ENCODE data around the gene CCL18. TPM values are rescaled to one million over a fixed set of nuclear protein-coding genes. Genes with fewer than 3 reads are reported as not detected.
"Not testable (repeated sequence)": the region's sequence is repeated elsewhere in the genome, so short reads cannot be mapped to it uniquely, and the experiment has no call there.

Gene CCL18
- polyA plus RNA-seq, 3 donors = not detected

DNA sequence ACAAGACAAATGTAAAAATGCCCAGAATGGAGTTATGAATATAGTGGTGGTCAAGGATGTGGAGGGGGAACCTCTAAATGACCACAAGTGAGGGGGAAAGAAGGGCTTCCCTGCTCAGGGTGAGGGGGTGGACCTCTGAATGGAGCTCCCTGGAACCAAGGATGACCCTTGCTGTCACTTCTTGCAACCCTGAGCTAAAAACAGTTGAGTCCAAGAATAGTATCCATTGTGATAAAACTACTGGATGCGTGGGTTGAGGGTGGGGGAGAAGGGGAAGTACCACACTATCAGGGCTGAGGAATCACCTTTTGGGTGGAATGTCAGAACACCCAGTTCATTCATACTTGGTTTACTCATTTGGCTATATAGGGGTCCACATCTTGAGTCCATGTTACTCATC lies 34.9 kb downstream of the CCL18 start:
- DNase-seq (ENCODE audit: low read depth in 3 of 3, low spot score in 2 of 3) = not testable (repeated sequence)

DNA sequence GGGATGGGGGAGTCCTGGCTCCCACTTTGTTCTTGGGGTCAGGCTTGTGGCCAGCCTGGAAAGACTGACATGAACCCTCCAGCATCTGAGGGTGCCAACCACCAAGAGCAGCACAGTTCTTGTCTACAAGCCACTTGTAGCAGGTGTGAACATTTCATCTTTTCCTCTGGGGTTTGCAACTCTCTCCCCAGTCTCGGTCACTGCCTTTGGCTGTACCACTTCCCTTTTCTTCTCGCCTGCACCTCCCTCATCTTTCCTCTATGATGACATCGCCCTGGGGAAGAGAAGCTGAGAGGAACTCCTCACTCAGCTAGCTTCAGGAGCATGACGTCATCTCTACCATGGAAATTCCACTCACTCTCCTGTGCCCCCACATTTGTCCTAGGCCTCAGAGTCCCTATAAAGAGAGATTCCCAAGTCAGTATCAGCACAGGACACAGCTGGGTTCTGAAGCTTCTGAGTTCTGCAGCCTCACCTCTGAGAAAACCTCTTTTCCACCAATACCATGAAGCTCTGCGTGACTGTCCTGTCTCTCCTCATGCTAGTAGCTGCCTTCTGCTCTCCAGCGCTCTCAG lies 39.4 kb downstream of the CCL18 start, which contains the start of gene CCL4:
Gene CCL4 (plus strand): TSS at position 427 of the 575 bp plus-strand sequence. CDS start 79 bp downstream, at position 506.
- not testable (repeated sequence) for DNase-seq (ENCODE audit: low read depth in 3 of 3, low spot score in 2 of 3)

- DNase-seq (ENCODE audit: low read depth in 3 of 3, low spot score in 2 of 3) = not testable (repeated sequence)
Measured at GRCh38 chr17:36104246-36104645, 40.2 kb downstream of the CCL18 start.

DNA sequence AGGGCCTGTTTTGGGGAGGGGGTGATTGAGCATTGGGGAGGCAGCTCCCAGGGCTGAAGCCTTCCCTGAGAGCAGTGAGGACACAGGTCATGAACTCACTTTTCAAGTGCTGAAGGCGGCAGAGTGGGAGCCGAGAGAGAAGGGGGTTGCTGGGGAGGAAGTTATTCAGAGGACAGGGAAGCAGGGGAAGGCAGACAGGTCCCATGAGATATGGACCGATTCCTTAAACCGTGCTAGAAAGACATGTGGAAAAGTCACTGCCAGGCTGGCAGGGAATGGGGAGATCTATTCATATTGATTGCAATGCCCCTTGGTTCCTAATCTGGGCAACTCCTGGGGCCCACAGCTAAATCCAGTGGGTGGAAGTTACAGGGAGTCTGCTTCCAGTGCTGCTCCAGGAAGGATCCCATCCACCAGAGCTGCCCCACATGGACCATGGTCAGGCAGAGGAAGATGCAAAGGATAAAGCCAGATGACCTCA lies 40.7 kb downstream of the CCL18 start:
- no peak for DNase-seq (ENCODE audit: low read depth in 3 of 3, low spot score in 2 of 3)

- DNase-seq (ENCODE audit: low read depth in 3 of 3, low spot score in 2 of 3) = no peak
Measured at GRCh38 chr17:36105781-36106492, 41.9 kb downstream of the CCL18 start.

DNA sequence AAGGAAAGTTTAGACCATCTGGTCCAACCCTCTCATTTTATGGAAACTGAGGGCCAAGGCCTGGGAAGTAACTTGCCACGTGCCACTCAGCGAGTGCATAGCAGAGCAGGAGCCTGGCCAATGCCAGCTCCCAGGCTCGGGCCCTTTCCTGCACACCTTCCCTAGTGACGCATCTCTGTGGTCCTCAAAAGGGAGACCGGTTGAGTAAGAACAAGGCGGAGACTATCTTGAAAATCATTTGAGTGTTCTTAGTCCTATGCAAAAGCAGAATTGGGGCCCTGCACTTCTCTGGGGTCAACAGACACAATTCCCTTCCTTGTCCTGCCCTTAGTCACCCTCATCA lies 42.4 kb downstream of the CCL18 start:
- DNase-seq (ENCODE audit: low read depth in 3 of 3, low spot score in 2 of 3) = no peak

- no peak for DNase-seq (ENCODE audit: low read depth in 3 of 3, low spot score in 2 of 3)
Measured at GRCh38 chr17:36107660-36108059, 43.6 kb downstream of the CCL18 start.

- not testable (repeated sequence) for DNase-seq (ENCODE audit: low read depth in 3 of 3, low spot score in 2 of 3)
Measured at GRCh38 chr17:36108265-36108664, 44.2 kb downstream of the CCL18 start.

DNA sequence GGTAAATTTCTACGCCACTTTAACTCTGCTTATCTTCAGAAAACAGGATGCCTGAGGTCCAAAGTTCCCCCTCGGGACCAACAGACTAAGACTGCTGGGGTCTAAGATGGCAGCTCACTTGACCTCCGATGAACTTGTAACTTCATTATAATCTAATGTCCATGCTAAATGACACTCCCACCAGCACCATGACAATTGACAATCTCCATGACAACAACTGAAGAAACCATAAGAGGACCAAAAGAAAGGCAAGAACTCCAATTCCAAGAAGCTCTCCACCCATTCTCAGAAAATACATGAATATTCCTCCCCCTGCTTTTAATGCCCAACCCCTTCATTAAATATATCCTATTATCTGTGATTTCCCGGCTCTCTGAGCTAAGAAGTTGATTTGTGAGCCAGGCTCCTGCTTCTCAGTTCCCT lies 47.0 kb downstream of the CCL18 start:
- no peak for DNase-seq (ENCODE audit: low read depth in 3 of 3, low spot score in 2 of 3)

- no peak for DNase-seq (ENCODE audit: low read depth in 3 of 3, low spot score in 2 of 3)
Measured at GRCh38 chr17:36112572-36112971, 48.5 kb downstream of the CCL18 start.

- DNase-seq (ENCODE audit: low read depth in 3 of 3, low spot score in 2 of 3) = not testable (repeated sequence)
Measured at GRCh38 chr17:36113131-36113530, 49.1 kb downstream of the CCL18 start.

- not testable (repeated sequence) for DNase-seq (ENCODE audit: low read depth in 3 of 3, low spot score in 2 of 3)
Measured at GRCh38 chr17:36114971-36115648, 51.0 kb downstream of the CCL18 start.

DNA sequence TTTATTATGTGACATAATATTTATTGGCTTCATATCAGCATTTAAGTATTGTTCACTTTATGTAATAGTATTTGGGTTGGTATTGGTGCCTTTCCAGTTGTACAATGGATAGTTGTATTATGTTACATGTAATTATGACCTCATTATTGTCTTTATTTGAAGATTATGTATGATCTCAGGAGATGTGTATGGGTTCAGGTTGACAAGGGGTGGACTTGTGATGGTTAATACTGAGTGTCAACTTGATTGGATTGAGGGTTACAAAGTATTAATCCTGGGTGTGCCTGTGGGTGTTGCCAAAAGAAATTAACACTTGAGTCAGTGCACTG lies 51.5 kb downstream of the CCL18 start:
- DNase-seq (ENCODE audit: low read depth in 3 of 3, low spot score in 2 of 3) = not testable (repeated sequence)

DNA sequence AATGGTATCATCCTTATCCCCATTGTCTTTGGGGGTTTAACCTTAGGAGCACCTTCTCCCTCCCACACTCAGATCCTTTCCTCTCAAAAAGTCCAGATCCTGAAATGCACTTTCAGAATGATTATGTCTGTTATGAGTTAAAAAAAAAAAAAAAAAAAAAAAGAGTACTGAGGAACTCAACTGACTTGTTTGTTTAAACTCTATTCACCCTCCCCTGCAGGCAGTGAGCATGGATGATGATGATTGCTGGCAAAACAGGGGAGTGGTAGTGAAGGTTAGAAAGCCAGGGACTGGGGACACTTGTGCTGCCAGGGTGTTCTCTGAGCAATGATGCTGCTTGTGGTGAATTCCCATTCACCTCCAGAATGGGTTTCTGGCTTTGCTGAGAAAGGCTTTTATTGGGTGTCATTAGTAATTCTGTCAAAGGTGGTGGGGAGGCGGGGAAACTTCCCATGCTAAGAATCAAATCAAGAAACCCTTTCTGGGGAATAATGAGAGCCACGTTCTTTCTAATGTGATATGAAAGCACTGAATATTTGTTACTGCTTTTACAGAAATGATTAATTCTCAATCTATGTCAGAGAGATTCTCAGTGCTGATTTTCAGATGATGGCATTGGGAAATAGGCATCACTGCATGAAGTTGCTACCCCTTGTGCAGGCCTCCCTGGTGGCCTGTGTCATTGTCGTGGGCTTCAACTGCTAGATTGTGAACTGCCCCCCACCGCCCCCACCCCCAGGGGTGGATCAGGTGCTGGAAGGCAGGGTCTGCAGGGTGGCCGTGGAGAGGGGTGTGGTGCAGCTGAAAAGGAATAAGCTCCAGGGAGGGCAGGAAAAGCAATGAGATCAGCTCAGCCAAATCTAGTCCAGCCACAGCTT lies 53.7 kb downstream of the CCL18 start:
- no peak for DNase-seq (ENCODE audit: low read depth in 3 of 3, low spot score in 2 of 3)

DNA sequence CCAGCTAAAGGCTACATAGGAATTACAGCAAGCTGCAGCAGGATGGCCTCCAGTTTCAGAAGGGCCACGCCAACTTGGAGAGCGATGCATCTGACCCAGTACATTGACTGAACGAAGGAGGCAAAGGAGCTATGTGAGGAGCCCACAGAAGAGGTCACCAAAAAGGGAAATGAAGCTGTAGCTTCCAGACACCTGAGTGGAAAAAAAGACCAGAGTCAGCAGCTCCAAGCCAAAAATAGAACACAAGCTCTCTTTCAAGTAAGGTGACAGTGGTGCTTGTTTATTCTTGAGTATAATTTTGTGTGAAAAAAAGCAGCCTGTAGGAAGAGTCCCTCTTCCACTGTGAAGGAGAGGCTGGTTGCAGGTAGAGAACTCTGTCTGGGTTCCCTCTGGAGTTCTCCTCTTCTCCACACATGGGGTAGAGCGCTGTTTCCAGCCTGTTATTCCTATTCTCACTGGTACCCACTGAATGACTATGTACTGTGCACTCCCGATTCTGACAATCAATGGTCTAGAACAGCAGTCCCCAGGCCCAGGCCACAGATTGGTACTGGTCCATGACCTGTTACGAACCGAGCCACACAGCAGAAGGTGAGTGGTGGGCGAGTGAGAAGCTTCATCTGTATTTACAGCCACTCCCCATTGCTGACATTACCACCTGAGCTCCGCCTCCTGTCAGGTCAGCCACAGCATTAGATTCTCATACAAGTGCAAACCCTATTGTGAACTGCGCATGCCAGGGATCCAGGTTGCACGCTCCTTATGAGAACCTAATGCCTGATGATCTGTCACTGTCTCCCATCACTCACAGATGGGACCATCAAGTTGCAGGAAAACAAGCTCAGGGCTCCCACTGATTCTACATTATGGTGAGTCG lies 54.6 kb downstream of the CCL18 start:
- DNase-seq (ENCODE audit: low read depth in 3 of 3, low spot score in 2 of 3) = no peak

- DNase-seq (ENCODE audit: low read depth in 3 of 3, low spot score in 2 of 3) = no peak
Measured at GRCh38 chr17:36120221-36120620, 56.1 kb downstream of the CCL18 start.

- DNase-seq (ENCODE audit: low read depth in 3 of 3, low spot score in 2 of 3) = not testable (repeated sequence)
Measured at GRCh38 chr17:36121099-36121498, 57.0 kb downstream of the CCL18 start.
